HG03457 (cell line): ENCODE measurements around the gene C16orf74.

ENCODE experiments used
- ATAC-seq: cut with Tn5 transposase; IDR thresholded peaks from one replicate; pipeline ENCODE4 v1.9.1; 2021; ENCODE audit warnings: moderate number of reproducible peaks; ENCODE audit not compliant: unreplicated experiment

C16orf74 gene

GRCh38 chr16:85720302-85720637 is 30.6 kb downstream of the C16orf74 start:
- ATAC-seq, result no peak

DNA sequence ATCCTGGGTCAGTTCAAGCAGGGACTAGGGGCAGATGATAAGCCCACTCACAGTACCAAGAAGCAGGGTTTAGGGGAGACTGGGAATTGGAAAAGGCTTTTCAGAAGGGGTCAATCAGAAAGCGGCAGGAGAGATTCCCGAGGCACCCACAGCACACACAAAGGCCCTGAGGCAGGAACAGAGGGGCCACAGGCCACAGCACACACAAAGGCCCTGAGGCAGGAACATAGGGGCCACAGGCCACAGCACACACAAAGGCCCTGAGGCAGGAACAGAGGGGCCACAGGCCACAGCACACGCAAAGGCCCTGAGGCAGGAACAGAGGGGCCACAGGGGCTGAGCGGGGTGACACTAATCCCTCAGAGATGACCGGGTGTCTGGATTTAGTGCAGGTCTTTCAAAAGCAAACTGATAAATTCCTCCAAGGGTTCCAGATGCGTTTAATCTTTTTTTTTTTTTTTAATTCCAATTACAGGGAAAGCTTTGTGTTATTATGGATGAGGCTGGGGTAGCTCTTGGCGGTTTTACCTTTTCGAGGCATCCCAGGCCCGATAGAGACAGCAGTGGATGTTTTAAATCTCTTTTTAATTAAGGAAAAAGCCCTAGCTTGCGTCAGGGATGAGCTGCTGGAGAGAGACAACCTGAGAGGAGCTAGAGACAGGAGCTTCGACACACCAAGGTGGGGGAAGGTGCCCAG is 31.1 kb downstream of the C16orf74 start:
- no peak for ATAC-seq

DNA sequence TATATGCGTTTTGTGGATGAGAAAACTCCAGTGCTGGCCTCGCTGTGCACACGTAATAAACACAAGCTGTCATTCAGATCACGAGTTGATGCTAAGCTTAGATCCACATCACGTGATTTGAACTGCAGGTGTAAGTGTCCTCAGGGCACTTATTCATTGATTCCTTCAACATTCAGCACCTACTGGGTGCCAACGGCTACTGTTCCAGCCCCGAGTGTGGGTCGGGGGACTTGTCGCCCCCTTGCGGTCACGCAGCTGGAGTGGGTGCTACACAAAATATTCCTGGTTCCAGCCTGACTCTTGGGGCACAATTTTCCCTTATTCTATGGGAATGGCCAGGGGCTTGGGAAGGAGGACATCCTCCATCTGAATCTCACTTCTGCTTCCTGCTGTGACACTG is 32.2 kb downstream of the C16orf74 start:
- no peak for ATAC-seq

DNA sequence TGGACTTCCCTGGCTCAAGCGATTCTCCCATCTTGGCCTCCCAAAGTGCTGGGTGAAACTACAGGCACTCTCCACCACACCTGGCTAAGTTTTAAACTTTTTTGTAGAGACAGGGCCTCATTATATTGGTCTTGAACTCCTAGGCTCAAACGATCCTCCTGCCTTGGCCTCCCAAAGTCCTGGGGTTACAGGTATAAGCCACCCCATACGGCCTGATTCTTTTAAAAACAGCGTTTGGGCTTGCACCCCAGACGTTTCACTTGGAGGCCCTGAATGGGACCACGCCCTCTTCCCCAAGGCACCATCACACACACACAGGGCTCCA is 32.8 kb downstream of the C16orf74 start:
- ATAC-seq, result no peak

DNA sequence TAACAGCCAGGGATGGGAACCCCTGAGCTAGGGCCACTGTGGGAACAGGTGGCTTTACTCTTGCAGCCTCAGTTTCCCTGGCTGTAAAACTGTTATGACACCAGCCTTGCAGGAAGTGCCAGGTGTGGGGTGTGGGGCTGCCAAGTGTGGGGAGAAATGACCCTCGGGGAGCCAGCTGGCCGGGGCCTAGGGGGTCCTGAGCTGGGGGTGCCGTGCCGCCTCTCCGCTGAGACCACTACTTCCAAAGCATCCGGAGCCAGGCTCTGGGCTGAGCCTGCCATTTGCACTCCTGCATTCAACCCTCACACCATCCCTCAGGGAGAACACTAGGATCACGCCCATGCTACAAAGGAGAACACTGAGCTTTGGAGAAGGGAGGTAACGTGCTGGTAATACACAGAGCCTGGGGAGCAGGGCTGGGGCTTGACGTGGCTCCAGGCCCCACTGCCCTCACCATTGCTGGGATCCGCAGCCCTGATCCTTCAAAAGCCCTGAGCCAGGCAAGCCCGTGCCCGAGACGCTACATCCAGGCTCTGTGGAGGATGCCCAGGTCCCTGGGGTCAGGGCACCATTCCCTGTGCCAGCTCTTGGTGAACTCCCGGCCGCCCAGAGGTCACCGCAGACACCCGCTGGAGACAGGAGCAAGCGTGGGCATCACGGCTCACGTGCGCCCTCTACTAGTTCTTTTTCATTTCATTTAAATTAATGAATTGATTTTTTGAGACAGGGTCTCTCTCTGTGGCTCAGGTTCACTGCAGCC is 33.3 kb downstream of the C16orf74 start:
- no peak for ATAC-seq

GRCh38 chr16:85716680-85717038 is 34.2 kb downstream of the C16orf74 start:
- no peak for ATAC-seq

- ATAC-seq, result no peak
These were observed 34.7 kb downstream of the C16orf74 start for GRCh38 chr16:85716022-85716679.

DNA sequence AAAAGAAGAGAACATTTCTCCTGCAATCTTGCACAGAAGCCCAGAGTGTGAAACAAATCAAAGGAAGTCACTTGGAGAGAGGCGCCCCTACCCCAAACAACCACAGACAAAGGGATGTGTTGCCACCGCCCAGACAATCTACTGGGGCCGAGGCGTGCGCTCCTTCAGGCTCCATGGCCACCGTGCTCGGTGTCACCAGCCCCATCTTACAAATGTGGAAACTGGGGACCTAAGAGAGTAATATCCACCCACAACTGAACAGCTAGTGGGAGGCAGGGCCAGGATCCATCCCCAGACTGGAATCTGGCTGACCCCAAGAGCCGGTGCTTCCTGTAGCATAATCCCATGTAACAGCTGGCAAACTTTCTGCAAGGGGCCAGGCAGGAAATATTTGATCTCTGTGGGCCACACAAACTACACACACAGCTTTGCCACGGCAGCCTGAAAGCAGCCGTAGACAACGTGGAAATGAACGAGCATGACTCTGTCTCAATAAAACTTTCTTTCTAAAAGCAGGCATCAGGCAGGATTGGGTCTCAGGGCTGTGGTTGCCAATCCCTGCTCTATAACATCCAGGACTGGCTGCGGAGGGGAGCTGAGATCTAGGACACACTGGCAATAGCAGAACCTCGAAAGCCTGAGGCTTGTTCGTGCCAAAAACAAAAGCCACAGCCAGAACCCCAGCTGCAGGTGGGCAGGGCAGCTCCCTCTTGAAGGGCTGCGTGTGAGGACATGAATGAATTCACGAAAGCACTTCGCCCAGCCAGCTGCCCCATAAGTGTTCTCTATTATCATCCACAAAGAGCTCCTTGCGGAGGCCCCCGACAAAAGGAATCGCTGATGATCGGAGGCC is 35.5 kb downstream of the C16orf74 start:
- no peak for ATAC-seq

- no peak for ATAC-seq
These were observed 38.1 kb downstream of the C16orf74 start for GRCh38 chr16:85712801-85713200.

DNA sequence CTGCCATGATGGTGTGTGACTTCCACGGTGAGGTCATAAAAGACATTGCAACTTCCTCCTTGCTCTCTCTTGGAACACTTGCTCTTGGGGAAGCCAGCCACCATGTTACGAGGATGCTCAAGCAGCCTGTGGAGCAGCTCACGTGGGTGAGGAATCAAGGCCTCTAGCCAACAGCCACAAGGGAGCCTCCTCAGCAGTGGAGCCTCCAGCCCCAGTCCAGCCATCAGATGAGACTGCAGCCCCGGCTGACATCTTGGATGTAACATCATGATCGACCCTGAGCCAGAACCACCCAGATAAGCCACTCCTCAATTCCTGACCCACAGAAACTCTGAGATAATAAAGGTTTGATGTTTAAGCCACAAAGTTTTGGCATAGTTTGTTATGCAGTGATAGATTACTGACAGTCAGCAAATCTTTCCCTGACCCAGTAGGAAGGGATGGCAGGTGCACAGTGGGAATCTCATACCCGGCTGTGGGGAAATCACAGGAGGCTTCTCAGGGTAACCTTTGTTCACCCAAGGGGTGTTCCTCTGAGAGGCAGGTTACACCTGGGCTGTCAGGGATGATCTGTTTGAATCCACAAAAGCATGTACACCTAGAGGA is 38.8 kb downstream of the C16orf74 start:
- ATAC-seq, result no peak

- ATAC-seq, result no peak
These were observed 40.2 kb downstream of the C16orf74 start for GRCh38 chr16:85710732-85711131.

DNA sequence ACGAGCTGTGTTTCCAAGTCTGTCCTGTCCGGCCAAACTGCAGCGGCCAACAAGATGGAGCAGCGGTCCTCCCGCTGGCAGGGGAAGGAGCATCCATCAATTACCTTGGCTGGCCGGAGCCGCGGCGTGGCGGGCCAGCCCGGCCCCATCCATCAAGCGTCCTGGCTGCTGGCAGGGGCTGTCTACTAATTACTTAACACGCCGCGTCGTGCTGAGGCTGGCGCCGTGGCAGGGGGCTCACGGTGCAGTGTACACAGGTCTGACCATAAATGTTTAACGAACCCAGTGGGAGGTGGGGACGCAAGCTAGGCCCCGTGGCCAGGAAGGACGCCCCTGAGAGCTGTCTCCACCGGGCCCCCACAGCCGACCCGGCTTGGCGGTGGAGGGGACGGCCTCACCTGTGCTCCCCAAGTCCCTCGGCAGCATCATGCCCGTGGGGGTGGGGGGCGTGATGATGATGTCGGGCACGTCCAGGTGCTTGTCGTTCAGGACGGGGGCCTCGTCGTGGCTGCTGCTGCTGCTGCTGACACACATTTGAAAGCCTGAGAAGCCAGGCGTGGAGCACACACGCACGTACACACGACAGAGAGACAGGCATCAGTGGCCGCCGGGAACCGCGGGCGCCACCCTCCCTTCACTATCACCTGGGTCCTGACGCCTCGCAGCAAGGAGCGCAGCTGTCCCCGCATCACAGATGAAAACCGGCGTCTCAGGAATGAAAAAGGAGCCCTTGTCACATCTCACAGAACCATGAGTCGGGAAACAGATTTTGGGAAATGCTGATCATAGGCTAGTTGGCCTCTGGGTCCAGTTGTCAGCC is 40.9 kb downstream of the C16orf74 start:
- ATAC-seq, result no peak

DNA sequence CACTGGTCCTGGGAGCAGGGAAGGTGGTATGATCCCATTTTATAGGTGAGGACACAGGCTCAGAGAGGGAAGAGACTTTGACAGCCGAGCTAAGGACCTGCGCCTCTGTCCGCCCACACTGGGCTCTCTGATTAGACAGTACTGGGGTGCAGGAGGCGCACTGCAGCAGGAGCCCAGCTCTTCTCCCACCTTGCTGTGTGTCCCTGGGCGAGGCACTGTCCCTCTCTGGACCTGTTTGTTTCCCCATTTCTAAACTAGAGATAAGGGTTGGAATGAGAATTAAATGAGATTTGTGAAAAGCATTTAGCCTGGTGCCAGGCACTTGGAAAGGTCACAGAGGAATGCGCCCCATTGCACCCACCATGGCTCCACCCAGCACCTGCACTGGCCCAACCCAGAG is 42.6 kb downstream of the C16orf74 start:
- no peak for ATAC-seq

DNA sequence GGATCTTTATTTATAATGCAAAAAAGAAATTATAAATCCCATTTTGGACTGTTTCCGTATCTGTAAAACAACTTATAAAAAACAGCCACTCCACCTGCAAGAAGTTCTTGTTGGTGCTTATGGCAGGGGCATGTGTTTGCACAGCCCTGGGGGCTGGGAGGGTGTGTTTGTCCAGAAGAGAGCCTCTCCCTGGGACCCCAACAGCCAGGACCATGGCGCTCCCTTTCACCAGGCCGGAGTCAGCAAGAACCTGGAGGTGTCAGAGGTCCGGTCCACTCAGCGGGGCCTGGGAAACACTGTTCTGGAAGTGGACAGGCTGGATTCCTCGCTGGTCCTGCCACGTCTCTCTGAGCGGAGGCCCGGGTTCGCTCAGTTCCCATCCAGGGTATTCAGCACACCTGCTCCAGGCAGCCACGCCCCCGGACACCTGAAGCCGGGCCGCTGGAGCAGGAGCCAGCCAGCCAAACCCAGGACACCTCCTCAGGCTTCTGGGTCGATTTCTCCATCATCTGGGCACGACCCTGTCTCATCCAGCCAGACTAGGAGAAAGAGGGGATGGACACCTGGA is 43.3 kb downstream of the C16orf74 start:
- ATAC-seq, result no peak

DNA sequence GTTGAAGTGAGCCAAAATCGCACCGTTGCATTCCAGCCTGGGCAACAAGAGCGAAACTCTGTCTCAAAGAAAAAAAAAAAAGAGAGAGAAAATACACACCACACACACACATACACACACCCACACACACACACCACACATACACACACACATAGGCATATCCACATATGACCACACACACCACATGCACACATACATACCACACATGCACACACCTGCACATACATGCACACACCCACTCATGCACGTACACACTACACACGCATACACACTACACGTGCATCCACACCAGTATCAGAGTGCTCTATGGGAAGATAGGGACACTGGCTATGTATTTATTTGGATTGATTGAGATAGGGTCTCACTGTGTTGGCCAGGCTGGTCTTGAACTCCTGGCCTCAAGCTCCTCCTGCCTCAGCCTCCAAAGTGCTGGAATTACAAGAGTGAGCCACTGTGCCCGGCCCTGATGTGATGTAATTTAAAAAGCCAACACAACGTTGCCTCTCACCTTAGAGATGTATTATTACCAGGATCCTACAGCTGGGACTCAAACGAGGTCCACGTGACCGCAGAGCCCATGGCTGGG is 44.4 kb downstream of the C16orf74 start:
- ATAC-seq, result no peak

GRCh38 chr16:85704900-85705846 is 45.7 kb downstream of the C16orf74 start:
- ATAC-seq, result no peak

DNA sequence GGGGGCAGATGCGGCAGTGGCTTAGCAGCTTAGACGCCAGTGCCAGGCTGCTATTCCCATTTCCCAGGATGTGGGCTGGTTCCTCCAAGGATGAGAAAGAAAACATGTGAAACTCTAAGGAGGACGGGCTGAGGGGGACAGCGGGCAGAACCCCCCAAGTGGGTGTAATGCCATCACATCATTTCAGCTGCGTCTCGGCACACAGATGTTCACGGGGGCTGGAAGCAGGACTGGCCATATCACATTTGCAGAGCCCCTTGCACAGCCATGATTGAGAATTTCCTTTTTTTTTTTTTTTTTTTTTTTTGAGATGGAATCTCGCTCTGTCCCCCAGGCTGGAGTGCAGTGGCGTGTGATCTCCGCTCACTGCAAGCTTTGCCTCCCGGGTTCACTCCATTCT is 46.9 kb downstream of the C16orf74 start:
- ATAC-seq, result no peak

- ATAC-seq, result no peak
These were observed 51.3 kb downstream of the C16orf74 start for GRCh38 chr16:85699628-85700027.
